ENCODE data around the gene DDX47. TPM values are rescaled to one million over a fixed set of nuclear protein-coding genes. Genes with fewer than 3 reads are reported as not detected.
"Not testable (repeated sequence)": the region's sequence is repeated elsewhere in the genome, so short reads cannot be mapped to it uniquely, and the experiment has no call there.

Gene DDX47
- total RNA-seq, 1 experiment from 2014 or later = 121 TPM

GRCh38 chr12:12818701-12819100 is 5.6 kb downstream of the DDX47 start:
- ChIA-PET CTCF (interaction anchor here (0.5 to 1.1 kb wide), 2 partner anchors 18 to 29 kb away, joined by 4 read pairs; no protein-coding TSS in a partner anchor), POLR2A (interaction anchor here (0.5 to 1.2 kb wide), 3 partner anchors 19 to 1145 kb away, joined by 3 to 8 read pairs (median 3); no protein-coding TSS in a partner anchor)
- Histone ChIP-seq H3K9me3 (no peaks in the 10 kb centered on the region), H3K27me3 (replicated peaks; ENCODE audit: control insufficient read depth, insufficient read depth, low read length) (no peaks in the 10 kb centered on the region), H3K4me3 (ENCODE audit: low read depth, low read length) (no peak overlapping the region), H3K4me1 (peaks cover 68% of the 10 kb centered on the region), H3K36me3 (ENCODE audit: control insufficient read depth, insufficient read depth, low read length) (peaks cover 3% of the 10 kb centered on the region)
- H3K36me3 Mint-ChIP-seq (ENCODE audit: insufficient read depth, unreplicated experiment) = peaks cover 66% of the 10 kb centered on the region
- no peak for TF ChIP-seq CTCF (IDR thresholded peaks at IDR 0.05; ENCODE audit: insufficient read depth in 1 of 2, low read depth in 1 of 2, low read length in 1 of 2, severe bottlenecking in 1 of 2, unreplicated experiment in 1 of 2)
- peak overlapping the region; percentile 67 for H3K27ac Mint-ChIP-seq (ENCODE audit: unreplicated experiment)
- H3K4me3 Mint-ChIP-seq (ENCODE audit: unreplicated experiment) = no peak overlapping the region
- H3K9me3 Mint-ChIP-seq (ENCODE audit: unreplicated experiment) = no peaks in the 10 kb centered on the region
- no peaks in the 10 kb centered on the region for H3K27me3 Mint-ChIP-seq (ENCODE audit: insufficient read depth, unreplicated experiment)
- H3K4me1 Mint-ChIP-seq (ENCODE audit: low read depth, unreplicated experiment) = peaks cover 60% of the 10 kb centered on the region
- intact Hi-C loops (cut with micrococcal nuclease; ENCODE audit: unreplicated experiment) = no loop called here
- no peak for DNase-seq
- BruUV-seq (replicated peaks) = no TSS peak

- H3K36me3 Mint-ChIP-seq (ENCODE audit: insufficient read depth, unreplicated experiment) = peaks cover 66% of the 10 kb centered on the region
- no peaks in the 10 kb centered on the region for H3K9me3 ChIP-seq
- ChIA-PET POLR2A (interaction anchor here (0.5 to 1.2 kb wide), 3 partner anchors 18 to 1145 kb away, joined by 3 to 8 read pairs (median 3); no protein-coding TSS in a partner anchor), CTCF (interaction anchor here (0.5 to 1.1 kb wide), 2 partner anchors 18 to 28 kb away, joined by 4 read pairs; no protein-coding TSS in a partner anchor)
- no peaks in the 10 kb centered on the region for H3K9me3 Mint-ChIP-seq (ENCODE audit: unreplicated experiment)
- peaks cover 70% of the 10 kb centered on the region for H3K4me1 ChIP-seq
- DNase-seq = no peak
- intact Hi-C loops (cut with micrococcal nuclease; ENCODE audit: unreplicated experiment) = no loop called here
- peaks cover 5% of the 10 kb centered on the region for H3K36me3 ChIP-seq (ENCODE audit: control insufficient read depth, insufficient read depth, low read length)
- no TSS peak for BruUV-seq (replicated peaks)
- no peaks in the 10 kb centered on the region for H3K27me3 Mint-ChIP-seq (ENCODE audit: insufficient read depth, unreplicated experiment)
- H3K27me3 ChIP-seq (replicated peaks; ENCODE audit: control insufficient read depth, insufficient read depth, low read length) = no peaks in the 10 kb centered on the region
- no peak overlapping the region for H3K4me3 ChIP-seq (ENCODE audit: low read depth, low read length)
- H3K4me1 Mint-ChIP-seq (ENCODE audit: low read depth, unreplicated experiment) = peaks cover 61% of the 10 kb centered on the region
- no peak for TF ChIP-seq CTCF (IDR thresholded peaks at IDR 0.05; ENCODE audit: insufficient read depth in 1 of 2, low read depth in 1 of 2, low read length in 1 of 2, severe bottlenecking in 1 of 2, unreplicated experiment in 1 of 2)
- no peak overlapping the region for H3K4me3 Mint-ChIP-seq (ENCODE audit: unreplicated experiment)
- H3K27ac Mint-ChIP-seq (ENCODE audit: unreplicated experiment) = peak overlapping the region; percentile 67
Observed at GRCh38 chr12:12819221-12819620, 6.1 kb downstream of the DDX47 start.

- no peak overlapping the region for H3K4me3 ChIP-seq (ENCODE audit: low read depth, low read length)
- H3K4me1 ChIP-seq = peaks cover 72% of the 10 kb centered on the region
Observed at GRCh38 chr12:12819752-12820311, 6.7 kb downstream of the DDX47 start.

GRCh38 chr12:12820376-12820775 is 7.2 kb downstream of the DDX47 start:
- H3K27me3 Mint-ChIP-seq (ENCODE audit: insufficient read depth, unreplicated experiment); intact Hi-C loops (cut with micrococcal nuclease; ENCODE audit: unreplicated experiment); DNase-seq; H3K4me3 ChIP-seq (ENCODE audit: low read depth, low read length); POLR2A ChIA-PET; H3K9me3 Mint-ChIP-seq (ENCODE audit: unreplicated experiment); H3K4me3 Mint-ChIP-seq (ENCODE audit: unreplicated experiment); BruUV-seq (replicated peaks); H3K9me3 ChIP-seq; H3K27me3 ChIP-seq (replicated peaks; ENCODE audit: control insufficient read depth, insufficient read depth, low read length); H3K36me3 ChIP-seq (ENCODE audit: control insufficient read depth, insufficient read depth, low read length): not testable (repeated sequence)
- H3K4me1 Mint-ChIP-seq (ENCODE audit: low read depth, unreplicated experiment) = peaks cover 58% of the 10 kb centered on the region
- CTCF ChIA-PET = interaction anchor here (1.5 kb wide), 1 partner anchor 71 kb away, joined by 5 read pairs; the partner anchor contains the start of gene GPRC5A
- peaks cover 72% of the 10 kb centered on the region for H3K4me1 ChIP-seq
- H3K27ac Mint-ChIP-seq (ENCODE audit: unreplicated experiment) = peak overlapping the region; percentile 23
- peaks cover 67% of the 10 kb centered on the region for H3K36me3 Mint-ChIP-seq (ENCODE audit: insufficient read depth, unreplicated experiment)

More at GRCh38 chr12:12819752-12820311, 6.7 kb downstream of the DDX47 start:
- peaks cover 66% of the 10 kb centered on the region for H3K36me3 Mint-ChIP-seq (ENCODE audit: insufficient read depth, unreplicated experiment)
- CTCF ChIA-PET = interaction anchor here (1.1 to 1.5 kb wide), 2 partner anchors 17 to 71 kb away, joined by 4 to 5 read pairs; partner anchors contain the start of gene GPRC5A
- Histone ChIP-seq H3K27me3 (replicated peaks; ENCODE audit: control insufficient read depth, insufficient read depth, low read length) (no peaks in the 10 kb centered on the region), H3K9me3 (no peaks in the 10 kb centered on the region), H3K36me3 (ENCODE audit: control insufficient read depth, insufficient read depth, low read length) (peaks cover 5% of the 10 kb centered on the region)
- no TSS peak for BruUV-seq (replicated peaks)
- H3K4me3 Mint-ChIP-seq (ENCODE audit: unreplicated experiment) = no peak overlapping the region
- H3K27ac Mint-ChIP-seq (ENCODE audit: unreplicated experiment) = peak overlapping the region; percentile 67
- H3K4me1 Mint-ChIP-seq (ENCODE audit: low read depth, unreplicated experiment) = peaks cover 61% of the 10 kb centered on the region
- POLR2A ChIA-PET = interaction anchor here (1.2 kb wide), 1 partner anchor 32 kb away, joined by 8 read pairs; no protein-coding TSS in a partner anchor
- intact Hi-C loops (cut with micrococcal nuclease; ENCODE audit: unreplicated experiment) = no loop called here
- TF ChIP-seq CTCF (IDR thresholded peaks at IDR 0.05; ENCODE audit: insufficient read depth in 1 of 2, low read depth in 1 of 2, low read length in 1 of 2, severe bottlenecking in 1 of 2, unreplicated experiment in 1 of 2) = no peak
- peak; percentile 64 to 71 for DNase-seq
- no peaks in the 10 kb centered on the region for H3K27me3 Mint-ChIP-seq (ENCODE audit: insufficient read depth, unreplicated experiment)
- no peaks in the 10 kb centered on the region for H3K9me3 Mint-ChIP-seq (ENCODE audit: unreplicated experiment)

Measured in Caco-2 (cell line).